Natural killer cell (primary cell): ENCODE measurements around the gene TXNDC17. TPM values are rescaled to one million over a fixed set of nuclear protein-coding genes. Genes with fewer than 3 reads are reported as not detected.
"Not testable (repeated sequence)": the region's sequence is repeated elsewhere in the genome, so short reads cannot be mapped to it uniquely, and the experiment has no call there.

Experiments used
- ATAC-seq, 3 donors: fragments of 150-1000 bp in 2 of 3; fragments of 200-7000 bp in 1 of 3; cut with Tn5 transposase; 1 replicate in 1 of 3; 2 replicates in 2 of 3; pipeline ENCODE4 v1.10.0; 2021; ENCODE audit warnings: mild to moderate bottlenecking in 2 of 3, moderate library complexity in 2 of 3
- DNase-seq, 2 donors: peaks; one replicate each; pipeline versions ENCODE4 v3.0.0 to v3.0.0-alpha.2; 2013 to 2021; ENCODE audit warnings: mixed read lengths in 1 of 2
- H3K27ac ChIP-seq: one replicate; pipeline ENCODE4 v1.5.1; 2013; ENCODE audit warnings: mild to moderate bottlenecking, low read length
- H3K27me3 ChIP-seq: one replicate; pipeline ENCODE4 v1.6.1; 2013; ENCODE audit warnings: low read length; ENCODE audit not compliant: control insufficient read depth, insufficient read depth
- H3K36me3 ChIP-seq: one replicate; pipeline ENCODE4 v1.6.1; 2013; ENCODE audit warnings: low read length; ENCODE audit not compliant: control insufficient read depth, insufficient read depth
- H3K4me1 ChIP-seq: one replicate; pipeline ENCODE4 v1.6.1; 2013; ENCODE audit warnings: low read length; ENCODE audit not compliant: control insufficient read depth, insufficient read depth
- H3K4me3 ChIP-seq: one replicate; pipeline ENCODE4 v1.5.1; 2013; ENCODE audit warnings: low read length
- H3K9me3 ChIP-seq: one replicate; pipeline ENCODE4 v1.6.1; 2013; ENCODE audit warnings: low read length; ENCODE audit not compliant: control insufficient read depth, insufficient read depth
- H3K27ac Mint-ChIP-seq, 2 donors: one replicate each; pipeline ENCODE4 v1.8.0; 2022; ENCODE audit warnings: mild to moderate bottlenecking in 2 of 2, mixed read lengths in 2 of 2, moderate library complexity in 1 of 2
- H3K27me3 Mint-ChIP-seq, 2 donors: one replicate each; pipeline ENCODE4 v1.8.0; 2022; ENCODE audit warnings: low read depth in 2 of 2, mixed read lengths in 2 of 2
- H3K36me3 Mint-ChIP-seq: one replicate; pipeline ENCODE4 v1.8.0; 2022; ENCODE audit warnings: mixed read lengths
- H3K4me1 Mint-ChIP-seq, 2 donors: one replicate each; pipeline ENCODE4 v1.8.0; 2022; ENCODE audit warnings: mixed read lengths in 2 of 2
- H3K4me3 Mint-ChIP-seq: one replicate; pipeline ENCODE4 v1.8.0; 2022; ENCODE audit warnings: mild to moderate bottlenecking, moderate library complexity, mixed read lengths
- H3K9me3 Mint-ChIP-seq, 2 donors: one replicate each; pipeline ENCODE4 v1.8.0; 2022; ENCODE audit warnings: mixed read lengths in 2 of 2
- CTCF ChIP-seq: fragments of 200-600 bp; IDR thresholded peaks from one replicate; pipeline ENCODE4 v1.8.0; 2022; ENCODE audit warnings: antibody characterized with exemption
- WGBS: methylation state at CpG from one replicate; pipeline ENCODE4 v1.1.7; 2013; ENCODE audit warnings: missing lambda C conversion rate; ENCODE audit not compliant: insufficient coverage; 5-methylcytosine and 5-hydroxymethylcytosine counted together
- intact Hi-C: fragments of 100-400 bp; cut with micrococcal nuclease; formaldehyde crosslinking; loops from one replicate; pipeline ENCODE4 v1.14.2; 2022
- total RNA-seq, 4 donors: library from RNA; stranded (reverse); fragments of 120-200 nt in 1 of 4; gene quantifications; one replicate each; pipeline versions ENCODE4 v1.2.3 to v1.2.4, GENCODE V29; 2013 to 2022

Gene TXNDC17
- total RNA-seq, 3 donors from 2014 or later (not counting 1 experiment from before 2014, with no cell fraction given): 15.2 to 15.7 (median 15.4) TPM

GRCh38 chr17:6686026-6686425 is 45.2 kb downstream of the TXNDC17 start:
- Histone ChIP-seq H3K4me3 (no peak overlapping the region), H3K36me3 (no peaks in the 10 kb centered on the region), H3K4me1 (no peaks in the 10 kb centered on the region), H3K27me3 (no peaks in the 10 kb centered on the region), H3K27ac (no peak overlapping the region), H3K9me3 (no peaks in the 10 kb centered on the region)
- Mint-ChIP-seq H3K9me3 (no peaks in the 10 kb centered on the region), H3K27me3 (peaks cover 29 to 43% of the 10 kb centered on the region in 2 donors), H3K4me3 (no peak overlapping the region), H3K27ac (no peak overlapping the region), H3K36me3 (no peaks in the 10 kb centered on the region), H3K4me1 (no peaks in the 10 kb centered on the region)
- WGBS: 88% methylated on average over 4 of the region's 4 CpGs
- DNase-seq: no peak
- TF ChIP-seq CTCF: no peak
- ATAC-seq: no peak
- intact Hi-C loops: no loop called here

- Mint-ChIP-seq H3K36me3 (no peaks in the 10 kb centered on the region), H3K27me3 (peaks cover 23 to 29% of the 10 kb centered on the region in 2 donors), H3K4me1 (no peaks in the 10 kb centered on the region), H3K4me3 (no peak overlapping the region), H3K9me3 (no peaks in the 10 kb centered on the region), H3K27ac (no peak overlapping the region)
- no peaks in the 10 kb centered on the region for H3K9me3 ChIP-seq
- H3K36me3 ChIP-seq: no peaks in the 10 kb centered on the region
- no peak overlapping the region for H3K27ac ChIP-seq
- DNase-seq (no peak), ATAC-seq (no peak)
- no peak for TF ChIP-seq CTCF
- 91% methylated on average over 9 of the region's 9 CpGs for WGBS
- H3K27me3 ChIP-seq: no peaks in the 10 kb centered on the region
- intact Hi-C loops: no loop called here
- H3K4me3 ChIP-seq: no peak overlapping the region
- no peaks in the 10 kb centered on the region for H3K4me1 ChIP-seq
Observed at GRCh38 chr17:6688944-6689343, 48.1 kb downstream of the TXNDC17 start.

GRCh38 chr17:6690641-6691040 is 49.8 kb downstream of the TXNDC17 start:
- peaks cover 22 to 30% of the 10 kb centered on the region in 2 donors for H3K27me3 Mint-ChIP-seq
- H3K9me3 ChIP-seq: no peaks in the 10 kb centered on the region
- WGBS: 88% methylated on average over 11 of the region's 11 CpGs
- H3K4me3 ChIP-seq: no peak overlapping the region
- intact Hi-C loops: no loop called here
- no peaks in the 10 kb centered on the region for H3K36me3 ChIP-seq
- H3K4me1 ChIP-seq: no peaks in the 10 kb centered on the region
- H3K27me3 ChIP-seq: no peaks in the 10 kb centered on the region
- no peak for DNase-seq
- H3K27ac ChIP-seq: no peak overlapping the region
- ATAC-seq: no peak
- H3K4me1 Mint-ChIP-seq: no peaks in the 10 kb centered on the region
- no peaks in the 10 kb centered on the region for H3K36me3 Mint-ChIP-seq
- H3K4me3 Mint-ChIP-seq: no peak overlapping the region
- no peaks in the 10 kb centered on the region for H3K9me3 Mint-ChIP-seq
- no peak for TF ChIP-seq CTCF
- H3K27ac Mint-ChIP-seq: no peak overlapping the region

- no peak for TF ChIP-seq CTCF
- intact Hi-C loops: no loop called here
- DNase-seq: no peak
- H3K4me3 ChIP-seq: no peak overlapping the region
- H3K27me3 ChIP-seq: no peaks in the 10 kb centered on the region
- H3K27ac ChIP-seq: no peak overlapping the region
- H3K4me3 Mint-ChIP-seq: no peak overlapping the region
- 85% methylated on average over 3 of the region's 3 CpGs for WGBS
- no peaks in the 10 kb centered on the region for H3K36me3 ChIP-seq
- H3K36me3 Mint-ChIP-seq: no peaks in the 10 kb centered on the region
- H3K9me3 ChIP-seq: no peaks in the 10 kb centered on the region
- H3K27me3 Mint-ChIP-seq: peaks cover 16 to 26% of the 10 kb centered on the region in 2 donors
- H3K27ac Mint-ChIP-seq: no peak overlapping the region
- H3K4me1 Mint-ChIP-seq: no peaks in the 10 kb centered on the region
- no peaks in the 10 kb centered on the region for H3K9me3 Mint-ChIP-seq
- H3K4me1 ChIP-seq: no peaks in the 10 kb centered on the region
- ATAC-seq: no peak
Observed at GRCh38 chr17:6691546-6691945, 50.7 kb downstream of the TXNDC17 start.

- H3K27me3 Mint-ChIP-seq: peaks cover 12 to 22% of the 10 kb centered on the region in 2 donors
- H3K9me3 ChIP-seq, H3K27ac Mint-ChIP-seq, H3K4me1 ChIP-seq, DNase-seq, intact Hi-C loops, H3K27ac ChIP-seq, H3K36me3 Mint-ChIP-seq, H3K4me1 Mint-ChIP-seq, H3K4me3 Mint-ChIP-seq, H3K36me3 ChIP-seq, ATAC-seq, H3K27me3 ChIP-seq, H3K4me3 ChIP-seq, H3K9me3 Mint-ChIP-seq: not testable (repeated sequence)
- WGBS: 65% methylated on average over 6 of the region's 6 CpGs
Observed at GRCh38 chr17:6691958-6692357, 51.1 kb downstream of the TXNDC17 start.
